Natural killer cell (primary cell): ENCODE measurements around the gene PIM1. TPM values are rescaled to one million over a fixed set of nuclear protein-coding genes. Genes with fewer than 3 reads are reported as not detected.

Experiments used
- ATAC-seq, 3 donors: fragments of 150-1000 bp in 2 of 3; fragments of 200-7000 bp in 1 of 3; cut with Tn5 transposase; 1 replicate in 1 of 3; 2 replicates in 2 of 3; pipeline ENCODE4 v1.10.0; 2021; ENCODE audit warnings: mild to moderate bottlenecking in 2 of 3, moderate library complexity in 2 of 3
- DNase-seq, 2 donors: peaks; one replicate each; pipeline versions ENCODE4 v3.0.0 to v3.0.0-alpha.2; 2013 to 2021; ENCODE audit warnings: mixed read lengths in 1 of 2
- H3K27ac ChIP-seq: one replicate; pipeline ENCODE4 v1.5.1; 2013; ENCODE audit warnings: mild to moderate bottlenecking, low read length
- H3K27me3 ChIP-seq: one replicate; pipeline ENCODE4 v1.6.1; 2013; ENCODE audit warnings: low read length; ENCODE audit not compliant: control insufficient read depth, insufficient read depth
- H3K36me3 ChIP-seq: one replicate; pipeline ENCODE4 v1.6.1; 2013; ENCODE audit warnings: low read length; ENCODE audit not compliant: control insufficient read depth, insufficient read depth
- H3K4me1 ChIP-seq: one replicate; pipeline ENCODE4 v1.6.1; 2013; ENCODE audit warnings: low read length; ENCODE audit not compliant: control insufficient read depth, insufficient read depth
- H3K4me3 ChIP-seq: one replicate; pipeline ENCODE4 v1.5.1; 2013; ENCODE audit warnings: low read length
- H3K9me3 ChIP-seq: one replicate; pipeline ENCODE4 v1.6.1; 2013; ENCODE audit warnings: low read length; ENCODE audit not compliant: control insufficient read depth, insufficient read depth
- H3K27ac Mint-ChIP-seq, 2 donors: one replicate each; pipeline ENCODE4 v1.8.0; 2022; ENCODE audit warnings: mild to moderate bottlenecking in 2 of 2, mixed read lengths in 2 of 2, moderate library complexity in 1 of 2
- H3K27me3 Mint-ChIP-seq, 2 donors: one replicate each; pipeline ENCODE4 v1.8.0; 2022; ENCODE audit warnings: low read depth in 2 of 2, mixed read lengths in 2 of 2
- H3K36me3 Mint-ChIP-seq: one replicate; pipeline ENCODE4 v1.8.0; 2022; ENCODE audit warnings: mixed read lengths
- H3K4me1 Mint-ChIP-seq, 2 donors: one replicate each; pipeline ENCODE4 v1.8.0; 2022; ENCODE audit warnings: mixed read lengths in 2 of 2
- H3K4me3 Mint-ChIP-seq: one replicate; pipeline ENCODE4 v1.8.0; 2022; ENCODE audit warnings: mild to moderate bottlenecking, moderate library complexity, mixed read lengths
- H3K9me3 Mint-ChIP-seq, 2 donors: one replicate each; pipeline ENCODE4 v1.8.0; 2022; ENCODE audit warnings: mixed read lengths in 2 of 2
- CTCF ChIP-seq: fragments of 200-600 bp; IDR thresholded peaks from one replicate; pipeline ENCODE4 v1.8.0; 2022; ENCODE audit warnings: antibody characterized with exemption
- WGBS: methylation state at CpG from one replicate; pipeline ENCODE4 v1.1.7; 2013; ENCODE audit warnings: missing lambda C conversion rate; ENCODE audit not compliant: insufficient coverage; 5-methylcytosine and 5-hydroxymethylcytosine counted together
- intact Hi-C: fragments of 100-400 bp; cut with micrococcal nuclease; formaldehyde crosslinking; loops from one replicate; pipeline ENCODE4 v1.14.2; 2022
- total RNA-seq, 4 donors: library from RNA; stranded (reverse); fragments of 120-200 nt in 1 of 4; gene quantifications; one replicate each; pipeline versions ENCODE4 v1.2.3 to v1.2.4, GENCODE V29; 2013 to 2022

PIM1 gene
- total RNA-seq, 3 donors from 2014 or later (not counting 1 experiment from before 2014, with no cell fraction given): 188 to 242 (median 215) TPM

GRCh38 chr6:37176268-37177076, 6.5 kb downstream of the PIM1 start:
- Histone ChIP-seq H3K27ac (peak overlapping the region; percentile 62), H3K27me3 (no peaks in the 10 kb centered on the region), H3K4me3 (no peak overlapping the region), H3K9me3 (no peaks in the 10 kb centered on the region), H3K36me3 (peaks cover 39% of the 10 kb centered on the region), H3K4me1 (peaks cover 73% of the 10 kb centered on the region)
- WGBS: 93% methylated on average over 14 of the region's 15 CpGs
- Mint-ChIP-seq H3K4me3 (peak overlapping the region; percentile 99), H3K27me3 (no peaks in the 10 kb centered on the region), H3K4me1 (peaks cover 67 to 70% of the 10 kb centered on the region in 2 donors), H3K9me3 (no peaks in the 10 kb centered on the region), H3K36me3 (peaks cover 33% of the 10 kb centered on the region), H3K27ac (peak overlapping the region; percentile 95 to 99)
- no peak for TF ChIP-seq CTCF
- intact Hi-C loops: loop anchor here (10.0 kb wide), 1 partner anchor 582 kb away; the partner anchor contains the start of gene SRSF3
- DNase-seq: no peak
- ATAC-seq: no peak

GRCh38 chr6:37177077-37177934, 7.4 kb downstream of the PIM1 start:
- 45% methylated on average over 10 of the region's 10 CpGs for WGBS
- intact Hi-C loops: loop anchor here (10.0 kb wide), 1 partner anchor 583 kb away; the partner anchor contains the start of gene SRSF3

GRCh38 chr6:37177935-37178517, 8.1 kb downstream of the PIM1 start:
- peaks cover 28% of the 10 kb centered on the region for H3K36me3 ChIP-seq
- Mint-ChIP-seq H3K27ac (peak overlapping the region; percentile 95 to 99), H3K36me3 (peaks cover 23% of the 10 kb centered on the region), H3K4me1 (peaks cover 55 to 59% of the 10 kb centered on the region in 2 donors), H3K9me3 (no peaks in the 10 kb centered on the region), H3K4me3 (peak overlapping the region; percentile 68), H3K27me3 (no peaks in the 10 kb centered on the region)
- no peaks in the 10 kb centered on the region for H3K27me3 ChIP-seq
- intact Hi-C loops: loop anchor here (10.0 kb wide), 1 partner anchor 583 kb away; the partner anchor contains the start of gene SRSF3
- DNase-seq: no peak
- peaks cover 80% of the 10 kb centered on the region for H3K4me1 ChIP-seq
- ATAC-seq: no peak
- no peak for TF ChIP-seq CTCF
- WGBS: 98% methylated on average over 5 of the region's 8 CpGs
- no peak overlapping the region for H3K4me3 ChIP-seq
- H3K9me3 ChIP-seq: no peaks in the 10 kb centered on the region
- H3K27ac ChIP-seq: peak overlapping the region; percentile 62

More at GRCh38 chr6:37177077-37177934, 7.4 kb downstream of the PIM1 start:
- Histone ChIP-seq H3K4me1 (peaks cover 80% of the 10 kb centered on the region), H3K27me3 (no peaks in the 10 kb centered on the region), H3K9me3 (no peaks in the 10 kb centered on the region), H3K36me3 (peaks cover 34% of the 10 kb centered on the region), H3K27ac (peak overlapping the region; percentile 62), H3K4me3 (no peak overlapping the region)
- peak in 1 of 3 donors; percentile 52 for ATAC-seq
- Mint-ChIP-seq H3K36me3 (peaks cover 26% of the 10 kb centered on the region), H3K4me3 (peak overlapping the region; percentile 68), H3K27me3 (no peaks in the 10 kb centered on the region), H3K4me1 (peaks cover 62 to 63% of the 10 kb centered on the region in 2 donors), H3K27ac (peak overlapping the region; percentile 95 to 99), H3K9me3 (no peaks in the 10 kb centered on the region)
- DNase-seq: no peak
- no peak for TF ChIP-seq CTCF
